ENCODE results near the gene MCRIP2. TPM values are rescaled to one million over a fixed set of nuclear protein-coding genes. Genes with fewer than 3 reads are reported as not detected.

The MCRIP2 gene
- total RNA-seq, 6 experiments from 2014 or later = 48.8 to 130 (median 76.7) TPM

DNA sequence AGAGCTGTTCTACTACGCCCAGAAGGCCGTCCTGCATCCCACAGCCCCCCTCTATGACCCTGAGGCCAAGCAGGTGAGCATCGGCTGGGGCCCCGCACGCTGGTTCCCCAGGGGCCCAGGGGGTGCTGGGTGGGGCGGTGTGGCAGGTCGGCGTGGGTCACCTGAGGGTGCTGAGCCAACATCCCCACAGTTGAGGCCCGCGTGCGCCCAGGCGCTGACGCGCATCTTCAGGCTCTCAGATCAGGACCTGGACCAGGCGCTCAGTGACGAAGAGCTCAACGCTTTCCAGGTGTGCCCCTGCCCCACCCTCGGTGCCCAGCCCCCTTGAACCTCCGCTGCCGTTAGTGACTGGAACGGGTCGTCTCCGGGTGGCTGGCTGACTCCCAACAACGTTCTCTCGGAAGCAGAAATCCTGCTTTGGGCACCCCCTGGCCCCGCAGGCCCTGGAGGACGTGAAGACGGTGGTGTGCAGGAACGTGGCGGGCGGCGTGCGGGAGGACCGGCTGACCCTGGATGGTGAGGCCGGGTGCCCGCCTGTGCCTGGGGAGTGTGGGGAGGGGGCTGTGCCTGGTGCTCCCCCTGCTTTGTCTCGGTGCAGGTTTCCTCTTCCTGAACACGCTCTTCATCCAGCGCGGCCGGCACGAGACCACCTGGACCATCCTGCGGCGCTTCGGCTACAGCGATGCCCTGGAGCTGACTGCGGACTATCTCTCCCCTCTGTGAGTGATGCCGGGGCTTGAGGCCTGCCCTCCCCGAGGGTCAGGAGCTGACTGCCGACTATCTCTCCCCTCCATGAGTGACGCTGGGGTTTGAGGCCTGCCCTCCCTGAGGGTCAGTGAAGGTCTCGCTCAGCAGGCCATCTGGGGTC is 29.1 kb downstream of the MCRIP2 start:
- whole genome bisulfite sequencing (ENCODE audit: insufficient coverage, low coverage, low lambda C conversion rate, missing lambda C conversion rate) = 86% methylated on average over 15 of the region's 52 CpGs
- TF ChIP-seq POLR2A (IDR thresholded peaks at IDR 0.05) = no peak
- TF ChIP-seq, protein P1, sequence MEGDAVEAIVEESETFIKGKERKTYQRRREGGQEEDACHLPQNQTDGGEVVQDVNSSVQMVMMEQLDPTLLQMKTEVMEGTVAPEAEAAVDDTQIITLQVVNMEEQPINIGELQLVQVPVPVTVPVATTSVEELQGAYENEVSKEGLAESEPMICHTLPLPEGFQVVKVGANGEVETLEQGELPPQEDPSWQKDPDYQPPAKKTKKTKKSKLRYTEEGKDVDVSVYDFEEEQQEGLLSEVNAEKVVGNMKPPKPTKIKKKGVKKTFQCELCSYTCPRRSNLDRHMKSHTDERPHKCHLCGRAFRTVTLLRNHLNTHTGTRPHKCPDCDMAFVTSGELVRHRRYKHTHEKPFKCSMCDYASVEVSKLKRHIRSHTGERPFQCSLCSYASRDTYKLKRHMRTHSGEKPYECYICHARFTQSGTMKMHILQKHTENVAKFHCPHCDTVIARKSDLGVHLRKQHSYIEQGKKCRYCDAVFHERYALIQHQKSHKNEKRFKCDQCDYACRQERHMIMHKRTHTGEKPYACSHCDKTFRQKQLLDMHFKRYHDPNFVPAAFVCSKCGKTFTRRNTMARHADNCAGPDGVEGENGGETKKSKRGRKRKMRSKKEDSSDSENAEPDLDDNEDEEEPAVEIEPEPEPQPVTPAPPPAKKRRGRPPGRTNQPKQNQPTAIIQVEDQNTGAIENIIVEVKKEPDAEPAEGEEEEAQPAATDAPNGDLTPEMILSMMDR (IDR thresholded peaks at IDR 0.05) = no peak
- Histone ChIP-seq H3K27ac (no peak overlapping the region), H3K4me3 (no peak overlapping the region), H3K4me1 (peaks cover 0 to 15% (median 3%) of the 10 kb centered on the region in 4 donors), H3K36me3 (peaks cover 0 to 43% (median 15%) of the 10 kb centered on the region in 4 donors), H3K9me3 (no peaks in the 10 kb centered on the region), H3K27me3 (no peaks in the 10 kb centered on the region)
- intact Hi-C loops (cut with DNase I) = no loop called here
- DNase-seq (no peak), ATAC-seq (no peak)

DNA sequence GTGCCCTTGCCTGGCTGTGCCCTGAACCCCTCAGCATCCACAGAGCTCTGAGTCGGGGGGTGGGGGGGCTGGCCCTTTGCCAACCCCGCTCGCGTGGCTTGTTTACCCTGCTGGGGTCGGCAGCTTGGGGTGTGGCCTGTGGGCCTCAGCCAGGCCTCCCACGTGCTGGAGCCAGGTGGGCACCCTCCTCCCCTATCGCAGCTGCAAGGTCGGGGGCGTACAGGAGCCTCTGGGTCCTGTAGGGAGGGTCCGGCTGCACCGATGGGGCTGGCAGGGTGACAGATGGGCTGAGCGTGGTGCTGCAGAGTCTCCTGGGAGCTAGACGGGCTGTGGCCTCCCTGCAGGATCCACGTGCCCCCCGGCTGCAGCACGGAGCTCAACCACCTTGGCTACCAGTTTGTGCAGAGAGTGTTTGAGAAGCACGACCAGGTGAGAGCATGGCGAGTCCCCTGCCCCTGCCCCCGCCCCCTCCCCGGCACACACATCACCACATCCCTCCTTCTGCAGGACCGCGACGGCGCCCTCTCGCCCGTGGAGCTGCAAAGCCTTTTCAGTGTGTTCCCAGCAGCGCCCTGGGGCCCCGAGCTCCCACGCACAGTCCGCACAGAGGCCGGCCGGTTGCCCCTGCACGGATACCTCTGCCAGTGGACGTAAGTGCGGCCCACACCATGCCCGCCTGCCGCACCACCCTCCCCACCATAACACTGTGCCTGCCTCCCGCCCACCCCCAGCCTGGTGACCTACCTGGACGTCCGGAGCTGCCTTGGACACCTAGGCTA is 29.9 kb downstream of the MCRIP2 start:
- TF ChIP-seq, protein P1 (IDR thresholded peaks at IDR 0.05) = no peak
- TF ChIP-seq POLR2A (IDR thresholded peaks at IDR 0.05) = no peak
- peaks cover 0 to 43% (median 15%) of the 10 kb centered on the region in 4 donors for H3K36me3 ChIP-seq
- no peaks in the 10 kb centered on the region for H3K9me3 ChIP-seq
- H3K27me3 ChIP-seq = no peaks in the 10 kb centered on the region
- H3K27ac ChIP-seq = no peak overlapping the region
- DNase-seq = no peak
- peaks cover 0 to 15% (median 3%) of the 10 kb centered on the region in 4 donors for H3K4me1 ChIP-seq
- intact Hi-C loops (cut with DNase I) = no loop called here
- ATAC-seq = no peak
- no peak overlapping the region for H3K4me3 ChIP-seq
- 55% methylated on average over 8 of the region's 40 CpGs for WGBS (ENCODE audit: insufficient coverage, low coverage, low lambda C conversion rate, missing lambda C conversion rate)

DNA sequence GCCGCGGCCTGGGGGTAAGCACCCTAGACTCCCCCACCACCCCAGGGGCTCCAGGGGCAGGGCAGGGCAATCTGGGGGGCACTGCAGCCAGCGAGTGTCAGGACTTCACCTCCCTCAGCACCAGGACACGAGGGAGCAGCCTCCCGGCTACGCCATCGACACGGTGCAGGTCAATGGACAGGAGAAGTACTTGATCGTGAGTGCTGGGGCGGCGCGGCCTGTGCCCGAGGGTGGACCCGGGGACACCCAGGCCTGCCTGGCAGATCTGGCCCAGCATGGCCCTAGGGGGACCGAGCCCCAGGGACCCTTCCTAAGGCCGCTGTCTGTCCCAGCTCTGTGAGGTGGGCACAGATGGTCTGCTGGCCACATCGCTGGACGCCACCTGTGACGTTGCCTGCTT is 30.7 kb downstream of the MCRIP2 start:
- intact Hi-C loops (cut with DNase I) = no loop called here
- no peak for ATAC-seq
- peaks cover 0 to 43% (median 15%) of the 10 kb centered on the region in 4 donors for H3K36me3 ChIP-seq
- no peak for DNase-seq
- H3K27ac ChIP-seq = no peak overlapping the region
- no peak for TF ChIP-seq POLR2A (IDR thresholded peaks at IDR 0.05)
- TF ChIP-seq, protein P1 (IDR thresholded peaks at IDR 0.05) = no peak
- H3K4me1 ChIP-seq = peaks cover 0 to 14% (median 2%) of the 10 kb centered on the region in 4 donors
- WGBS (ENCODE audit: insufficient coverage, low coverage, low lambda C conversion rate, missing lambda C conversion rate) = no CpG with 5 or more reads among the region's 19 CpGs
- H3K4me3 ChIP-seq = no peak overlapping the region
- no peaks in the 10 kb centered on the region for H3K9me3 ChIP-seq
- H3K27me3 ChIP-seq = no peaks in the 10 kb centered on the region

DNA sequence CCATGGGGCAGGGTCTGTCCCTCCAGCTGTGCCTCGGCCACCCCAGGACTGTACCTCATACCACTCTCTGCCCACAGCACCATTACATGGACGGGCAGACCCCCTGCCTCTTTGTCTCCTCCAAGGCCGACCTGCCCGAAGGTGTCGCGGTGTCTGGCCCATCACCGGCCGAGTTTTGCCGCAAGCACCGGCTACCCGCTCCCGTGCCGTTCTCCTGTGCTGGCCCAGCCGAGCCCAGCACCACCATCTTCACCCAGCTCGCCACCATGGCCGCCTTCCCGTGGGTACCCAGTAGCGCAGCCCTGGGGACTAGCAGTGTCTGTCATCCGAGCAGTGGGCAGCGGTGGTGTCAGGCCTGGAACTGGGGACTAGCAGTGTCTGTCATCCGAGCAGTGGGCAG is 31.2 kb downstream of the MCRIP2 start:
- H3K4me3 ChIP-seq = no peak overlapping the region
- H3K27ac ChIP-seq = no peak overlapping the region
- WGBS (ENCODE audit: insufficient coverage, low coverage, low lambda C conversion rate, missing lambda C conversion rate) = no CpG with 5 or more reads among the region's 21 CpGs
- ATAC-seq (no peak), DNase-seq (no peak)
- H3K36me3 ChIP-seq = peaks cover 0 to 43% (median 15%) of the 10 kb centered on the region in 4 donors
- intact Hi-C loops (cut with DNase I) = no loop called here
- H3K27me3 ChIP-seq = no peaks in the 10 kb centered on the region
- TF ChIP-seq, protein P1 (IDR thresholded peaks at IDR 0.05) = no peak
- no peak for TF ChIP-seq POLR2A (IDR thresholded peaks at IDR 0.05)
- H3K4me1 ChIP-seq = peaks cover 0 to 10% (median 0%) of the 10 kb centered on the region in 4 donors
- no peaks in the 10 kb centered on the region for H3K9me3 ChIP-seq

Data from right lobe of liver (tissue), 6 donors.